ENCODE data around the gene PTPN9. TPM values are rescaled to one million over a fixed set of nuclear protein-coding genes. Genes with fewer than 3 reads are reported as not detected.

The PTPN9 gene
- total RNA-seq, 1 donor from 2014 or later = 8.6 TPM

GRCh38 chr15:75422554-75422953 is 156.6 kb downstream of the PTPN9 start:
- peaks cover 64% of the 10 kb centered on the region for H3K79me2 ChIP-seq (ENCODE audit: low read depth)
- peaks cover 11% of the 10 kb centered on the region for H3K36me3 ChIP-seq
- no peak overlapping the region for H3K4me2 ChIP-seq
- H3K27me3 ChIP-seq = no peaks in the 10 kb centered on the region
- H3K27ac Mint-ChIP-seq = no peak overlapping the region
- H2AFZ ChIP-seq (replicated peaks) = no peak overlapping the region
- no peaks in the 10 kb centered on the region for H3K4me1 Mint-ChIP-seq
- no peak overlapping the region for H3K27ac ChIP-seq
- H4K20me1 ChIP-seq (ENCODE audit: low read depth) = peaks cover 36% of the 10 kb centered on the region
- H3K4me3 Mint-ChIP-seq = no peak overlapping the region
- H3K36me3 Mint-ChIP-seq = peaks cover 17% of the 10 kb centered on the region
- no peak for DNase-seq (ENCODE audit: low spot score)
- H3K4me1 ChIP-seq = no peaks in the 10 kb centered on the region
- no peak overlapping the region for H3K9ac ChIP-seq
- H3K4me3 ChIP-seq = no peak overlapping the region
- H3K27me3 Mint-ChIP-seq (ENCODE audit: insufficient read depth, low read depth) = no peaks in the 10 kb centered on the region
- TF ChIP-seq EZH2phosphoT487 (IDR thresholded peaks at IDR 0.05) (no peak), EZH2 (IDR thresholded peaks at IDR 0.05) (no peak)
- no peaks in the 10 kb centered on the region for H3K9me3 ChIP-seq (ENCODE audit: low read depth)
- no peaks in the 10 kb centered on the region for H3K9me3 Mint-ChIP-seq
- H3F3A ChIP-seq (ENCODE audit: low read depth) = no peaks in the 10 kb centered on the region

GRCh38 chr15:75420698-75421097 is 158.4 kb downstream of the PTPN9 start:
- no peak for TF ChIP-seq CTCF (IDR thresholded peaks at IDR 0.05)
- TF ChIP-seq EZH2phosphoT487 (IDR thresholded peaks at IDR 0.05) = no peak
- TF ChIP-seq EZH2 (IDR thresholded peaks at IDR 0.05) = no peak
- H3K9me3 ChIP-seq (ENCODE audit: low read depth) = no peaks in the 10 kb centered on the region
- Mint-ChIP-seq H3K9me3 (no peaks in the 10 kb centered on the region), H3K36me3 (peaks cover 15% of the 10 kb centered on the region), H3K27ac (no peak overlapping the region), H3K27me3 (ENCODE audit: insufficient read depth, low read depth) (no peaks in the 10 kb centered on the region), H3K4me1 (no peaks in the 10 kb centered on the region), H3K4me3 (no peak overlapping the region)
- no peaks in the 10 kb centered on the region for H3F3A ChIP-seq (ENCODE audit: low read depth)
- peaks cover 55% of the 10 kb centered on the region for H3K79me2 ChIP-seq (ENCODE audit: low read depth)
- no peak overlapping the region for H3K4me2 ChIP-seq
- no peak overlapping the region for H3K4me3 ChIP-seq
- H4K20me1 ChIP-seq (ENCODE audit: low read depth) = peaks cover 17% of the 10 kb centered on the region
- no peak for DNase-seq (ENCODE audit: low spot score)
- H3K27me3 ChIP-seq = no peaks in the 10 kb centered on the region
- H3K9ac ChIP-seq = no peak overlapping the region
- peaks cover 8% of the 10 kb centered on the region for H3K36me3 ChIP-seq
- no peaks in the 10 kb centered on the region for H3K4me1 ChIP-seq
- no peak overlapping the region for H2AFZ ChIP-seq (replicated peaks)
- no peak overlapping the region for H3K27ac ChIP-seq

- H3K9ac ChIP-seq = no peak overlapping the region
- Mint-ChIP-seq H3K27me3 (ENCODE audit: insufficient read depth, low read depth) (no peaks in the 10 kb centered on the region), H3K4me3 (no peak overlapping the region), H3K27ac (no peak overlapping the region), H3K4me1 (no peaks in the 10 kb centered on the region), H3K36me3 (peaks cover 24% of the 10 kb centered on the region), H3K9me3 (no peaks in the 10 kb centered on the region)
- H3K36me3 ChIP-seq = peaks cover 15% of the 10 kb centered on the region
- no peak overlapping the region for H2AFZ ChIP-seq (replicated peaks)
- H4K20me1 ChIP-seq (ENCODE audit: low read depth) = peaks cover 5% of the 10 kb centered on the region
- peaks cover 21% of the 10 kb centered on the region for H3K79me2 ChIP-seq (ENCODE audit: low read depth)
- H3K27ac ChIP-seq = no peak overlapping the region
- H3K27me3 ChIP-seq = no peaks in the 10 kb centered on the region
- H3K9me3 ChIP-seq (ENCODE audit: low read depth) = no peaks in the 10 kb centered on the region
- DNase-seq (ENCODE audit: low spot score) = no peak
- no peak overlapping the region for H3K4me3 ChIP-seq
- H3K4me1 ChIP-seq = no peaks in the 10 kb centered on the region
- TF ChIP-seq EZH2 (IDR thresholded peaks at IDR 0.05) (no peak), CTCF (IDR thresholded peaks at IDR 0.05) (no peak), EZH2phosphoT487 (IDR thresholded peaks at IDR 0.05) (no peak)
- H3F3A ChIP-seq (ENCODE audit: low read depth) = no peaks in the 10 kb centered on the region
- no peak overlapping the region for H3K4me2 ChIP-seq
Observed at GRCh38 chr15:75416584-75416983, 162.5 kb downstream of the PTPN9 start.

Small RNAs within 50 kb of the gene (small RNA-seq; reads per million reads assigned to genes)
- not detected for gene AC105036.1
- gene AC105036.2 = not detected

Other genes with a start within 250 kb of the PTPN9 start
- 36.4 and 72.6 TPM in 2 replicates for gene COMMD4, start 243.3 kb downstream of the PTPN9 start, total RNA-seq (ENCODE audit: low replicate concordance)
- gene NEIL1, start 232.3 kb downstream of the PTPN9 start, total RNA-seq (ENCODE audit: low replicate concordance) = 11.2 and 30.1 TPM in 2 replicates
- gene MAN2C1, start 210.7 kb downstream of the PTPN9 start, total RNA-seq (ENCODE audit: low replicate concordance) = 76.8 and 164 TPM in 2 replicates
- 69.0 and 86.1 TPM in 2 replicates for gene SIN3A, start 127.6 kb downstream of the PTPN9 start, total RNA-seq (ENCODE audit: low replicate concordance)
- 18.4 and 20.7 TPM in 2 replicates for gene SNUPN, start 46.4 kb upstream of the PTPN9 start, total RNA-seq (ENCODE audit: low replicate concordance)
- gene IMP3, start 60.9 kb upstream of the PTPN9 start, total RNA-seq (ENCODE audit: low replicate concordance) = 62.1 and 96.1 TPM in 2 replicates
- 10.1 and 20.7 TPM in 2 replicates for gene SNX33, start 68.6 kb upstream of the PTPN9 start, total RNA-seq (ENCODE audit: low replicate concordance)
- gene CSPG4, start 133.5 kb upstream of the PTPN9 start, total RNA-seq (ENCODE audit: low replicate concordance) = 0.07 and 0.37 TPM in 2 replicates

Measured in neural progenitor cell (in vitro differentiated cells).